PC-3 (cell line): ENCODE data around the gene ANGPT4. TPM values are rescaled to one million over a fixed set of nuclear protein-coding genes. Genes with fewer than 3 reads are reported as not detected.
"Not testable (repeated sequence)": the region's sequence is repeated elsewhere in the genome, so short reads cannot be mapped to it uniquely, and the experiment has no call there.

Experiments
- ATAC-seq: fragments of 200-7000 bp; cut with Tn5 transposase; 2 replicates; pipeline ENCODE4 v1.9.1; 2020; ENCODE audit warnings: mild to moderate bottlenecking, moderate library complexity
- BruUV-seq: library from RNA; stranded (reverse); fragments of 400-500 nt; replicated peaks from 2 replicates; lab custom pipeline; 2021; lab: Mats Ljungman, UMichigan
- CTCF ChIA-PET: fragments of 300-600 bp; sonication (Branson Sonifier 250); formaldehyde crosslinking; loops from one replicate; lab custom pipeline; 2022; ENCODE audit warnings: antibody characterized with exemption; lab: Charles Lee
- POLR2A ChIA-PET: fragments of 300-600 bp; sonication (Branson Sonifier 250); formaldehyde crosslinking; loops from one replicate; lab custom pipeline; 2022; ENCODE audit warnings: antibody characterized with exemption; ENCODE audit not compliant: unreplicated experiment; lab: Charles Lee
- DNase-seq: peaks from one replicate; pipeline ENCODE4 v3.0.0-alpha.2; 2015
- H2AFZ ChIP-seq: fragments of 300-600 bp; sonication (generic); 2 replicates; pipeline ENCODE4 v1.6.0; 2016; ENCODE audit warnings: antibody characterized with exemption, low read length
- H3F3A ChIP-seq: fragments of 300-600 bp; sonication (generic); one replicate; pipeline ENCODE4 v1.6.0; 2017; ENCODE audit warnings: antibody characterized with exemption, low read length, control low read depth, mild to moderate bottlenecking; ENCODE audit not compliant: unreplicated experiment
- H3K27ac ChIP-seq: fragments of 300-600 bp; sonication (generic); 2 replicates; pipeline ENCODE4 v1.5.1; 2016; ENCODE audit warnings: mild to moderate bottlenecking, low read length
- H3K27me3 ChIP-seq: fragments of 300-600 bp; sonication (generic); 2 replicates; pipeline ENCODE4 v1.6.1; 2016; ENCODE audit warnings: low read length, mixed read lengths
- H3K36me3 ChIP-seq: fragments of 300-600 bp; sonication (generic); 2 replicates; pipeline ENCODE4 v1.6.1; 2016; ENCODE audit warnings: low read depth, mixed run types, low read length, mixed read lengths
- H3K4me1 ChIP-seq: fragments of 300-600 bp; sonication (generic); 2 replicates; pipeline ENCODE4 v1.5.1; 2016; ENCODE audit warnings: low read length; ENCODE audit not compliant: insufficient read depth
- H3K4me2 ChIP-seq: fragments of 300-600 bp; sonication (generic); 2 replicates; pipeline ENCODE4 v1.6.0; 2016; ENCODE audit warnings: low read length
- H3K4me3 ChIP-seq: fragments of 300-600 bp; sonication (generic); 2 replicates; pipeline ENCODE4 v1.5.1; 2016; ENCODE audit warnings: mild to moderate bottlenecking, low read length, mixed read lengths
- H3K79me2 ChIP-seq: fragments of 300-600 bp; sonication (generic); 2 replicates; pipeline ENCODE4 v1.6.1; 2017; ENCODE audit warnings: low read length, mixed read lengths
- H3K9ac ChIP-seq: fragments of 300-600 bp; sonication (generic); 2 replicates; pipeline ENCODE4 v1.6.0; 2016; ENCODE audit warnings: mild to moderate bottlenecking, low read length
- H3K9me2 ChIP-seq: fragments of 300-600 bp; sonication (generic); replicated peaks from 2 replicates; pipeline ENCODE4 v1.6.1; 2016; ENCODE audit warnings: mixed run types, low read length, mixed read lengths
- H3K9me3 ChIP-seq: fragments of 300-600 bp; sonication (generic); 2 replicates; pipeline ENCODE4 v1.6.1; 2016; ENCODE audit warnings: low read length, mixed read lengths
- H4K20me1 ChIP-seq: fragments of 300-600 bp; sonication (generic); 2 replicates; pipeline ENCODE4 v1.6.1; 2016; ENCODE audit warnings: low read length, mixed read lengths
- EZH2 ChIP-seq: fragments of 300-600 bp; sonication (generic); IDR thresholded peaks from one replicate; pipeline ENCODE4 v1.6.1; 2017; ENCODE audit warnings: antibody characterized with exemption, mild to moderate bottlenecking, low read length; ENCODE audit not compliant: unreplicated experiment
- EZH2phosphoT487 ChIP-seq: fragments of 300-600 bp; sonication (generic); IDR thresholded peaks from 2 replicates; pipeline ENCODE4 v1.6.1; 2018; ENCODE audit warnings: mild to moderate bottlenecking, antibody characterized with exemption, low read length, borderline replicate concordance
- intact Hi-C: fragments of 100-400 bp; cut with micrococcal nuclease; formaldehyde crosslinking; loops from 2 replicates; pipeline ENCODE4 v1.9.0; 2023
- total RNA-seq: library from RNA; depleted of rRNA; stranded (reverse); fragments of >200 nt; gene quantifications from 2 replicates; pipeline ENCODE4 v1.2.3, GENCODE V29; 2014
- TF ChIP-seq, protein P1 (sequence below): fragments of 300-600 bp; sonication (generic); conservative IDR thresholded peaks from 2 replicates; pipeline ENCODE4 v1.5.1; 2017; ENCODE audit warnings: antibody characterized with exemption, low read depth, mild to moderate bottlenecking, low read length

ANGPT4 gene
- total RNA-seq, 1 experiment from 2014 or later, result not detected

DNA sequence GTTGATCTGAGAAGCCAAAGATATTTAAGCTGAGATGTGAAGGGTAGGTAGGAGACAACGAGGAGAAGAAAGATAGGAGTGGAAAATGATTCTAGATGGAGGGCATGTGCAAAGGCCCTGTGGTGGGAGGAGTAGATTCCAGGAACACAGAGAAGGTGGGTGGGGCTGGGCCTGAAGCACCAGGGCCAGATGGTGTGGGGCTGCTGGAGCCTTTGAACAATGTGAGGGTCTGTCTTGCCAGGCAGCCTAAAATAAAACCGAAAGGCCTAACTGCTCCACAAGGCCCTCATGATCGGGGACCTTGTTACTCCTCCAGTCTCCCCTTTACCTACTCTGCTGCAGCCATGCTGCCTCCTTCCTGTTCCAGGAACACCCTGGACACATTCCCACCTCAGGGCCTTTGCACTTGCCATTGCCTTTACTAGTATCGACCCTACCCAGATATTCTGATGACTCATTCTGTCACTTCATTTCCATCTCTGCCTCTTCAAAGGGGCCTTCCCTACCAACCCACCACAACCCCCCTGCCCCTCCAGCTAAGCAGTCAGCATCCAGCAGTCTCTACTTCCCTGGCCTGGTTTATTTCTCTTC lies 62.6 kb downstream of the ANGPT4 start:
- DNase-seq (no peak), ATAC-seq (no peak)
- H3K4me3 ChIP-seq, result no peak overlapping the region
- ChIA-PET CTCF (no interaction called here), POLR2A (no interaction called here)
- H3F3A ChIP-seq, result no peaks in the 10 kb centered on the region
- no peaks in the 10 kb centered on the region for H3K79me2 ChIP-seq
- H3K9me2 ChIP-seq, result no peaks in the 10 kb centered on the region
- no peaks in the 10 kb centered on the region for H4K20me1 ChIP-seq
- BruUV-seq, result no TSS peak
- TF ChIP-seq EZH2 (no peak), EZH2phosphoT487 (no peak)
- TF ChIP-seq, protein P1, sequence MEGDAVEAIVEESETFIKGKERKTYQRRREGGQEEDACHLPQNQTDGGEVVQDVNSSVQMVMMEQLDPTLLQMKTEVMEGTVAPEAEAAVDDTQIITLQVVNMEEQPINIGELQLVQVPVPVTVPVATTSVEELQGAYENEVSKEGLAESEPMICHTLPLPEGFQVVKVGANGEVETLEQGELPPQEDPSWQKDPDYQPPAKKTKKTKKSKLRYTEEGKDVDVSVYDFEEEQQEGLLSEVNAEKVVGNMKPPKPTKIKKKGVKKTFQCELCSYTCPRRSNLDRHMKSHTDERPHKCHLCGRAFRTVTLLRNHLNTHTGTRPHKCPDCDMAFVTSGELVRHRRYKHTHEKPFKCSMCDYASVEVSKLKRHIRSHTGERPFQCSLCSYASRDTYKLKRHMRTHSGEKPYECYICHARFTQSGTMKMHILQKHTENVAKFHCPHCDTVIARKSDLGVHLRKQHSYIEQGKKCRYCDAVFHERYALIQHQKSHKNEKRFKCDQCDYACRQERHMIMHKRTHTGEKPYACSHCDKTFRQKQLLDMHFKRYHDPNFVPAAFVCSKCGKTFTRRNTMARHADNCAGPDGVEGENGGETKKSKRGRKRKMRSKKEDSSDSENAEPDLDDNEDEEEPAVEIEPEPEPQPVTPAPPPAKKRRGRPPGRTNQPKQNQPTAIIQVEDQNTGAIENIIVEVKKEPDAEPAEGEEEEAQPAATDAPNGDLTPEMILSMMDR, result no peak
- H3K4me1 ChIP-seq, result peaks cover 22% of the 10 kb centered on the region
- H3K4me2 ChIP-seq, result no peak overlapping the region
- no peaks in the 10 kb centered on the region for H3K36me3 ChIP-seq
- H3K9me3 ChIP-seq, result no peaks in the 10 kb centered on the region
- intact Hi-C loops, result no loop called here
- no peak overlapping the region for H3K9ac ChIP-seq
- H3K27ac ChIP-seq, result no peak overlapping the region
- no peaks in the 10 kb centered on the region for H3K27me3 ChIP-seq
- no peak overlapping the region for H2AFZ ChIP-seq

DNA sequence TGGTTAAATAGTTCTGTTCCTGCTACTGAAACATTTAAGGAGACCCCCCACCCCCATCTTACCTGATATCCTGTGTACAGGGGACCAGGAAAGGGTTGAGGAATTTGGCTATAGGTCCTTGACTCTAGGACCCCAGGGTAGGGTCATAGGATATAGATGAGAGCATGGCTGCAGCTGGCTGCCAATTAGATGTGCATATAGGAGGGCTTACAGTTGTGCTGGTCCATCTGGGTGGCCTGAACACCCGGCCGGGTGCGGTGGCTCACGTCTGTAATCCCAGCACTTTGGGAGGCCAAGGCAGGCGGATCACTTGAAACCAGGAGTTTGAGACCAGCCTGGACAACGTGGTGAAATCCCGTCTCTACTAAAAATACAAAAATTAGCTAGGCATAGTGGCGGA lies 67.4 kb downstream of the ANGPT4 start:
- CTCF ChIA-PET, H3F3A ChIP-seq, H4K20me1 ChIP-seq, H3K4me2 ChIP-seq, H2AFZ ChIP-seq, H3K27ac ChIP-seq, DNase-seq, H3K9me3 ChIP-seq, H3K9me2 ChIP-seq, POLR2A ChIA-PET, ATAC-seq, H3K4me3 ChIP-seq, intact Hi-C loops, H3K27me3 ChIP-seq, H3K9ac ChIP-seq, BruUV-seq: not testable (repeated sequence)
- Histone ChIP-seq H3K36me3 (peaks cover 10% of the 10 kb centered on the region; the same call in 1 of the 2 replicates), H3K79me2 (peaks cover 21% of the 10 kb centered on the region), H3K4me1 (peaks cover 10% of the 10 kb centered on the region)

DNA sequence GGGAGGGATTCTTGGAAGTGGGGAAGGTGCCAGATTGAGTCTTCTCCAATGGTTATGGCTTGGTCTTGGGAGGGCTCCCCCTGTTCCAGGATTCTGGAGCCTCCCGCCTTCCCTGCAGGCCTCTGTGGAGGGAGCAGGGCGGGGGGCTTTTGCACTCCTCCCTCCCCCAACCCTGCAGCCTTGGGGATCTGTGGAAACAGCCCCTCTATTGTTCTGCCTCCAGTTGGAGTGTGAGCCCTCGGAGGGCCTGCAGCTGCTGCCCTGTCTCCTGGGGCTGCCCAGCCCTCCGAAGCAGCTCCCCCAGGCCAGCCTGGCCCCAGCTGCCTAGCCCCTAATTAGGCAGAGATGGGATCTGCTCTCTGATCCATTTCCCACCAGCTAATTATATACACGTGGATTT lies 67.9 kb downstream of the ANGPT4 start:
- H4K20me1 ChIP-seq, result peaks cover 4% of the 10 kb centered on the region; the same call in 1 of the 2 replicates
- ATAC-seq, result no peak
- CTCF ChIA-PET, result no interaction called here
- peaks cover 15% of the 10 kb centered on the region for H3K4me1 ChIP-seq
- intact Hi-C loops, result no loop called here
- H3K79me2 ChIP-seq, result peaks cover 26% of the 10 kb centered on the region
- H3K9ac ChIP-seq, result no peak overlapping the region
- H3K27me3 ChIP-seq, result no peaks in the 10 kb centered on the region
- H3F3A ChIP-seq, result no peaks in the 10 kb centered on the region
- POLR2A ChIA-PET, result no interaction called here
- TF ChIP-seq, protein P1, result no peak
- TF ChIP-seq EZH2phosphoT487, result no peak
- TF ChIP-seq EZH2, result no peak
- no peak overlapping the region for H3K4me3 ChIP-seq
- H3K27ac ChIP-seq, result no peak overlapping the region
- BruUV-seq, result no TSS peak
- no peak overlapping the region for H3K4me2 ChIP-seq
- H3K36me3 ChIP-seq, result peaks cover 10% of the 10 kb centered on the region; the same call in 1 of the 2 replicates
- H3K9me2 ChIP-seq, result no peaks in the 10 kb centered on the region
- no peak overlapping the region for H2AFZ ChIP-seq
- H3K9me3 ChIP-seq, result no peaks in the 10 kb centered on the region
- DNase-seq, result no peak
